T-cell (primary cell): Measurements from ENCODE around the gene ACTG2. TPM values are rescaled to one million over a fixed set of nuclear protein-coding genes. Genes with fewer than 3 reads are reported as not detected.

Experiments
- ATAC-seq, 4 experiments: fragments of 200-7000 bp in 3 of 4; fragments of 150-1000 bp in 1 of 4; cut with Tn5 transposase; replicated peaks in 1 of 4; 1 replicate in 3 of 4; 2 replicates in 1 of 4; pipeline ENCODE4 v1.10.0; 2021; ENCODE audit warnings: moderate library complexity in 3 of 4, mild to moderate bottlenecking in 2 of 4, moderate number of reproducible peaks in 1 of 4
- CTCF ChIA-PET, 2 donors: fragments of 300-600 bp; sonication (Branson Sonifier 250); formaldehyde crosslinking; loops; one replicate each; lab custom pipeline; 2022; ENCODE audit warnings: antibody characterized with exemption in 2 of 2; lab: Charles Lee
- POLR2A ChIA-PET, 2 donors: fragments of 300-600 bp; sonication (Branson Sonifier 250); formaldehyde crosslinking; loops; one replicate each; lab custom pipeline; 2022; ENCODE audit warnings: antibody characterized with exemption in 2 of 2; lab: Charles Lee
- DNase-seq, 35 experiments: peaks; one replicate each; pipeline versions ENCODE4 v3.0.0 to v3.0.0-alpha.2; 2013 to 2023
- H3K27ac ChIP-seq: one replicate; pipeline ENCODE4 v1.5.1; 2013; ENCODE audit warnings: low read length
- H3K27me3 ChIP-seq, 2 experiments: replicated peaks in 1 of 2; 1 replicate in 1 of 2; 2 replicates in 1 of 2; pipeline versions ENCODE4 v1.6.1 to v1.7.0; 2013; ENCODE audit warnings: low read length in 1 of 2, mixed read lengths in 1 of 2; ENCODE audit not compliant: control insufficient read depth in 2 of 2, insufficient read depth in 2 of 2; ENCODE audit errors: extremely low read depth in 1 of 2
- H3K36me3 ChIP-seq, 2 donors: 1 replicate in 1 of 2; 2 replicates in 1 of 2; pipeline versions ENCODE4 v1.6.1 to v1.7.0; 2013; ENCODE audit warnings: low read length in 1 of 2; ENCODE audit not compliant: control insufficient read depth in 2 of 2, insufficient read depth in 1 of 2; ENCODE audit errors: extremely low read depth in 1 of 2
- H3K4me1 ChIP-seq, 2 experiments: 1 replicate in 1 of 2; 2 replicates in 1 of 2; pipeline versions ENCODE4 v1.6.1 to v1.7.0; 2013; ENCODE audit warnings: low read length in 2 of 2, mixed read lengths in 1 of 2; ENCODE audit not compliant: insufficient read depth in 2 of 2, control insufficient read depth in 1 of 2; ENCODE audit errors: extremely low read depth in 1 of 2
- H3K4me3 ChIP-seq, 2 donors: 1 replicate in 1 of 2; 2 replicates in 1 of 2; pipeline versions ENCODE4 v1.5.1 to v1.7.0; 2013; ENCODE audit warnings: mild to moderate bottlenecking in 2 of 2, low read length in 1 of 2, moderate library complexity in 1 of 2; ENCODE audit not compliant: control insufficient read depth in 1 of 2; ENCODE audit errors: extremely low read depth in 1 of 2
- H3K9me3 ChIP-seq: 2 replicates; pipeline ENCODE4 v1.7.0; 2013
- H3K27ac Mint-ChIP-seq, 2 donors: one replicate each; pipeline ENCODE4 v1.8.0; 2020 to 2021; ENCODE audit warnings: mild to moderate bottlenecking in 2 of 2, mixed read lengths in 2 of 2
- H3K27me3 Mint-ChIP-seq, 2 donors: one replicate each; pipeline ENCODE4 v1.8.0; 2021 to 2022; ENCODE audit warnings: mixed read lengths in 2 of 2
- H3K36me3 Mint-ChIP-seq: one replicate; pipeline ENCODE4 v1.8.0; 2021; ENCODE audit warnings: mixed read lengths
- H3K4me1 Mint-ChIP-seq, 3 donors: one replicate each; pipeline ENCODE4 v1.8.0; 2020 to 2022; ENCODE audit warnings: mixed read lengths in 3 of 3, mild to moderate bottlenecking in 1 of 3
- H3K4me3 Mint-ChIP-seq, 3 donors: one replicate each; pipeline ENCODE4 v1.8.0; 2020 to 2022; ENCODE audit warnings: mild to moderate bottlenecking in 3 of 3, mixed read lengths in 3 of 3, moderate library complexity in 3 of 3
- H3K9me3 Mint-ChIP-seq, 3 donors: one replicate each; pipeline ENCODE4 v1.8.0; 2020 to 2022; ENCODE audit warnings: mixed read lengths in 3 of 3
- WGBS: methylation state at CpG from one replicate; pipeline ENCODE4 v1.1.5; 2013; ENCODE audit warnings: missing lambda C conversion rate; ENCODE audit not compliant: insufficient coverage; 5-methylcytosine and 5-hydroxymethylcytosine counted together
- total RNA-seq, 35 experiments: library from RNA in 6 of 35; stranded (reverse) in 6 of 35; fragments of 120-200 nt in 1 of 35; gene quantifications; one replicate each; pipeline versions ENCODE4 v1.2.1 to v1.2.4 and lab custom pipeline; 2013 to 2026

ACTG2 gene
- total RNA-seq, 5 donors from 2014 or later (not counting 1 experiment from before 2014, with no cell fraction given), result 0.79 to 1.3 (median 0.95) TPM; not detected in 2

GRCh38 chr2:73926493-73927327 lies 33.9 kb downstream of the ACTG2 start, which contains the start of gene DGUOK:
DGUOK (plus strand) TSS chr2:73926880; CDS start chr2:73926911, 31 bp downstream.
- Mint-ChIP-seq H3K4me3 (peak within 1 kb of the TSS; percentile 90 to 94 (median 91)), H3K27me3 (no peaks in the 10 kb centered on the region), H3K27ac (peak within 1 kb of the TSS; percentile 94 to 96), H3K36me3 (peaks cover 16% of the 10 kb centered on the region), H3K9me3 (no peaks in the 10 kb centered on the region), H3K4me1 (peaks cover 39 to 52% (median 50%) of the 10 kb centered on the region in 3 donors)
- peaks cover 30 to 36% of the 10 kb centered on the region in 2 experiments for H3K4me1 ChIP-seq
- ATAC-seq (peak; percentile 99 to 100 (median 99)), DNase-seq (peak; percentile 85 to 100 (median 98))
- H3K36me3 ChIP-seq, result no peaks in the 10 kb centered on the region
- peak within 1 kb of the TSS; percentile 98 for H3K27ac ChIP-seq
- under 1% methylated on average over 38 of the region's 50 CpGs for WGBS
- peak within 1 kb of the TSS; percentile 78 to 89 for H3K4me3 ChIP-seq
- POLR2A ChIA-PET, result interaction anchor here in 1 of 2 donors (0.5 kb wide), 1 partner anchor 61 kb away, joined by 3 read pairs; no protein-coding TSS in a partner anchor
- H3K9me3 ChIP-seq, result no peaks in the 10 kb centered on the region
- CTCF ChIA-PET, result interaction anchor here in 1 of 2 donors (1.2 kb wide), 1 partner anchor 12 kb away, joined by 4 read pairs; no protein-coding TSS in a partner anchor
- no peaks in the 10 kb centered on the region for H3K27me3 ChIP-seq

DNA sequence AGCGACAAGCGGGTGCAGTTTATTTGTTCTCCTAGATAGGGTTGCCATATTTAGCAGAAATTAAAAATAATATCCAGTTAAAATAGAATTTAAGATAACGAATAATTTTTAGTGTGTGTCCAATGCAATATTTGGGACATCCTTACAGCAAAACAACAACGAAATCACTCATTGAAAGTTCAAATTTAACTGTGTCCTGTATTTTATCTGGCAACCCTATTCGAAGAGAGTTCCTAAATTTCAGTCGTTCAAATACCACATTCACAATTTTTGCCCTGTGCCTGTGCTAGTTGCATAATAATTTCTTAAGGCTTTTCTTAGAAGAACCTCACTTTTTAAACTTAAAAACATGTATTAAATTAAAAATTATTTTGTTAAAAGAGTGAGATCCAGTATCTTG lies 34.5 kb downstream of the ACTG2 start:
- Histone ChIP-seq H3K9me3 (no peaks in the 10 kb centered on the region), H3K36me3 (peaks cover 0 to 4% of the 10 kb centered on the region in 2 donors), H3K27ac (peak overlapping the region; percentile 98), H3K27me3 (no peaks in the 10 kb centered on the region), H3K4me1 (peaks cover 36% of the 10 kb centered on the region in 2 experiments), H3K4me3 (peak overlapping the region; percentile 78 to 89)
- Mint-ChIP-seq H3K4me3 (peak overlapping the region; percentile 90 to 94 (median 91)), H3K27me3 (no peaks in the 10 kb centered on the region), H3K9me3 (no peaks in the 10 kb centered on the region), H3K4me1 (peaks cover 45 to 58% (median 57%) of the 10 kb centered on the region in 3 donors), H3K36me3 (peaks cover 18% of the 10 kb centered on the region), H3K27ac (peak overlapping the region; percentile 94 to 96)
- ChIA-PET CTCF (interaction anchor here in 1 of 2 donors (1.2 kb wide), 1 partner anchor 12 kb away, joined by 4 read pairs; no protein-coding TSS in a partner anchor), POLR2A (interaction anchor here in 1 of 2 donors (0.5 kb wide), 1 partner anchor 60 kb away, joined by 3 read pairs; no protein-coding TSS in a partner anchor)
- DNase-seq, result no peak
- ATAC-seq, result no peak
- no CpG with 5 or more reads among the region's 6 CpGs for WGBS

GRCh38 chr2:73928963-73929347 lies 36.1 kb downstream of the ACTG2 start:
- Histone ChIP-seq H3K36me3 (peaks cover 3 to 16% of the 10 kb centered on the region in 2 donors), H3K4me3 (no peak overlapping the region), H3K9me3 (no peaks in the 10 kb centered on the region), H3K27me3 (no peaks in the 10 kb centered on the region), H3K4me1 (peaks cover 36% of the 10 kb centered on the region in 2 experiments), H3K27ac (no peak overlapping the region)
- peaks cover 60 to 73% (median 72%) of the 10 kb centered on the region in 3 donors for H3K4me1 Mint-ChIP-seq
- POLR2A ChIA-PET, result interaction anchor here in 1 of 2 donors (0.6 kb wide), 1 partner anchor 176 kb away, joined by 4 read pairs; no protein-coding TSS in a partner anchor
- H3K9me3 Mint-ChIP-seq, result no peaks in the 10 kb centered on the region
- H3K4me3 Mint-ChIP-seq, result peak overlapping the region; percentile 37 to 76 (median 48)
- ATAC-seq (no peak), DNase-seq (peak in 2 of 35 experiments; percentile 5 to 24)
- H3K27ac Mint-ChIP-seq, result peak overlapping the region in 1 of 2 donors; percentile 41
- no CpG with 5 or more reads among the region's 2 CpGs for WGBS
- CTCF ChIA-PET, result interaction anchor here in 1 of 2 donors (1.2 kb wide), 1 partner anchor 277 kb away, joined by 3 read pairs; no protein-coding TSS in a partner anchor
- peaks cover 27% of the 10 kb centered on the region for H3K36me3 Mint-ChIP-seq
- no peaks in the 10 kb centered on the region for H3K27me3 Mint-ChIP-seq

DNA sequence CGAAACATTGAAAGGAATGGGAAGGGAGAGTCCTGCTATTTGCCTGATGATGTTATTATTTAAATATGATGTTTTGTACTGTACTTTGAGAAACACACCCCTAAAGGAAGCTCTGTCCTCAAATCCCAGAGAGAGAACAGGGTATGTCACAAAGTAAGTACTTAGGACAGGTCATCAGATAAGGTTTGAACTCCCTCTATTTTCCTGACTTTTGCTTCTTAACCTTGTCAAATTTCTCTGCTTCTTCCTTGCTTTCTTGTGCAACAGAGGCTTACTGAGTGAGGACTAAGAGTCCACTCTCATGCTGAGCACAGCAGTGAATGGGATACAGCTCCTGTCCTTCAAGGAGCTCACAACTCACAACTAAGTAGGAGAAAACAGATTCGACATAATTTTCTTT lies 37.6 kb downstream of the ACTG2 start:
- Mint-ChIP-seq H3K4me1 (peaks cover 62 to 79% (median 77%) of the 10 kb centered on the region in 3 donors), H3K9me3 (no peaks in the 10 kb centered on the region), H3K27me3 (no peaks in the 10 kb centered on the region), H3K36me3 (peaks cover 32% of the 10 kb centered on the region), H3K4me3 (peak overlapping the region in 1 of 3 donors; percentile 41), H3K27ac (no peak overlapping the region)
- Histone ChIP-seq H3K27me3 (no peaks in the 10 kb centered on the region), H3K36me3 (peaks cover 3 to 22% of the 10 kb centered on the region in 2 donors), H3K9me3 (no peaks in the 10 kb centered on the region), H3K27ac (no peak overlapping the region), H3K4me1 (peaks cover 36% of the 10 kb centered on the region in 2 experiments), H3K4me3 (no peak overlapping the region)
- ChIA-PET CTCF (interaction anchor here (0.6 to 0.9 kb wide), 7 partner anchors 8 to 405 kb away, joined by 3 to 9 read pairs (median 7); no protein-coding TSS in a partner anchor), POLR2A (interaction anchor here (0.6 to 1.0 kb wide), 7 partner anchors 14 to 870 kb away, joined by 3 to 9 read pairs (median 5); no protein-coding TSS in a partner anchor)
- WGBS, result no CpG with 5 or more reads among the region's 2 CpGs
- DNase-seq (no peak), ATAC-seq (no peak)

DNA sequence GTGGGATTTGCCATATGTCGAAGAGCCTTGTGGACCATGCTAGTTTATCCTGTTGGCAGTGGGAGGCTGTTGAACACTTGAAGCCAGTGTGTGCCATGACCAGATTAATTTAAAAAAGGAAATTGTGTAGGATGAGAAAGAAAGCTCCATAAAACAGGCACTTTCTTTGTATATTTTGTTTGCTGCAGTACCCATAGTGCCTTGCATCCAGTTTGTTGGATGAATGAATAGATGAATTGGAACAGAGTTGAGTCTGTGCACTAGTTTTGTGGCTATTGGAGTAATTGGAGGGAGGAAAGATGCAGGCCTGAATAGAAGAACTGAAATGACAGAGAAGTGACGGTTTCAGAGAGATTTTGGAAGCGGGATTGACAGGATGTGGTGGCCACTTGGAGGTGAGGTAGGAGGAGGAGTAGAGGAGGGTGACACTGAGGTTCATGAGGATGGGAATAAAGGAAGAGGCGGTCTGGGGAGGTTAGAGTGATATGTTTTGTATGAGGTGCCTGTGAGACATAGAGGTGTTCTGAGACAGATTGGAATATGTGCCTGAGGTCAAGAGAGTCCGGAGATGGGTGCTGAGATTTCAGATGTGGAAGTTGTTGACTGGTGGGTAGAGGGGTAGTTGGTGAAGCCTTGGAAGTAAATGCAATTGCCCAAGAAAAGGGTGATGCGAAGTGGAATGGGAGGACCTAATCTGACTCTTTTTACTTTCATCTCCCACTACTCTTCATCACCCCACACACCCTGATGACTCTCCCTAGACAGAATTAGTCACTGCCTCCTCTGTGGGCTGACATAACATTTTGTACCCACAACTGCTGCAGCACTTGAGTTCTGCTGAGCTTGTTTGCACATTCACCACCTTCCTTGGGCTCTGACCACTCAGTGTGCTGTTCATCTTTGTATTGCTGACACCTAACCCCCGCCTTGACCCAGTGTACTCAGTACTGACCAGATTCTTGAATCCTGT lies 39.0 kb downstream of the ACTG2 start:
- no peak overlapping the region for H3K27ac ChIP-seq
- 74% methylated on average over 4 of the region's 7 CpGs for whole genome bisulfite sequencing
- no peaks in the 10 kb centered on the region for H3K27me3 ChIP-seq
- peaks cover 37 to 39% of the 10 kb centered on the region in 2 experiments for H3K4me1 ChIP-seq
- DNase-seq (no peak), ATAC-seq (peak in 3 of 4 experiments; percentile 56 to 69 (median 57))
- Mint-ChIP-seq H3K9me3 (no peaks in the 10 kb centered on the region), H3K4me1 (peaks cover 72 to 85% (median 81%) of the 10 kb centered on the region in 3 donors), H3K36me3 (peaks cover 39% of the 10 kb centered on the region), H3K27ac (peak overlapping the region; percentile 21 to 82), H3K27me3 (no peaks in the 10 kb centered on the region), H3K4me3 (peak overlapping the region; percentile 2 to 41 (median 13))
- ChIA-PET CTCF (no interaction called here), POLR2A (interaction anchor here (0.5 to 1.0 kb wide), 2 partner anchors 18 to 57 kb away, joined by 9 read pairs; no protein-coding TSS in a partner anchor)
- no peaks in the 10 kb centered on the region for H3K9me3 ChIP-seq
- H3K36me3 ChIP-seq, result peaks cover 3 to 29% of the 10 kb centered on the region in 2 donors
- H3K4me3 ChIP-seq, result no peak overlapping the region
